Endothelial cell of umbilical vein (primary cell): ENCODE results near the gene GLOD5. TPM values are rescaled to one million over a fixed set of nuclear protein-coding genes. Genes with fewer than 3 reads are reported as not detected.

Source experiments
- BruUV-seq: library from RNA; stranded (reverse); fragments of 400-500 nt; replicated peaks from 2 replicates; lab custom pipeline; 2021; lab: Mats Ljungman, UMichigan
- CTCF ChIA-PET: fragments of 300-600, 350-600 bp; sonication (Branson Sonifier 250); formaldehyde crosslinking; loops from one replicate; lab custom pipeline; 2021; ENCODE audit warnings: antibody characterized with exemption, inconsistent platforms; lab: Charles Lee
- POLR2A ChIA-PET: fragments of 300-600, 350-600 bp; sonication (Branson Sonifier 250); formaldehyde crosslinking; loops from one replicate; lab custom pipeline; 2021; ENCODE audit warnings: antibody characterized with exemption, inconsistent platforms; lab: Charles Lee
- DNase-seq: peaks from one replicate; pipeline ENCODE4 v3.0.0-alpha.2; 2011; ENCODE audit warnings: low read depth, low spot score
- FAIRE-seq: peaks from 2 replicates; lab custom pipeline; 2011; peaks lifted over from hg19 to GRCh38; lab: Jason Lieb, UNC
- H2AFZ ChIP-seq: 2 replicates; pipeline ENCODE4 v1.6.0; 2012; ENCODE audit warnings: low read depth, low read length, control low read depth, inconsistent platforms
- H3K27ac ChIP-seq: 2 replicates; pipeline ENCODE4 v1.5.1; 2011; ENCODE audit warnings: low read depth, mild to moderate bottlenecking, control low read depth, low read length, moderate library complexity; ENCODE audit not compliant: insufficient read depth
- H3K27me3 ChIP-seq, 2 experiments: 2 replicates each; pipeline versions ENCODE4 v1.6.0 to v1.6.1; 2011; ENCODE audit warnings: low read length in 2 of 2, mixed read lengths in 1 of 2; ENCODE audit not compliant: control insufficient read depth in 2 of 2, insufficient read depth in 2 of 2
- H3K36me3 ChIP-seq, 2 experiments: 2 replicates in 1 of 2; 3 replicates in 1 of 2; pipeline ENCODE4 v1.5.1; 2011; ENCODE audit warnings: low read length in 2 of 2, mild to moderate bottlenecking in 1 of 2, moderate library complexity in 1 of 2; ENCODE audit not compliant: control insufficient read depth in 2 of 2, insufficient read depth in 2 of 2; ENCODE audit errors: extremely low read depth in 1 of 2
- H3K4me1 ChIP-seq: 3 replicates; pipeline ENCODE4 v1.5.1; 2011; ENCODE audit warnings: mild to moderate bottlenecking, low read length; ENCODE audit not compliant: control insufficient read depth, insufficient read depth; ENCODE audit errors: extremely low read depth
- H3K4me2 ChIP-seq: 2 replicates; pipeline ENCODE4 v1.6.1; 2011; ENCODE audit warnings: low read length, control low read depth, mixed read lengths; ENCODE audit not compliant: insufficient read depth
- H3K4me3 ChIP-seq, 3 experiments: fragments of 200-600 bp in 1 of 3; sonication (generic), shearing (Covaris generic) in 1 of 3; replicated peaks in 1 of 3; 2 replicates each; pipeline ENCODE4 v1.5.1; 2011 to 2016; ENCODE audit warnings: control low read depth in 3 of 3, low read length in 3 of 3, mild to moderate bottlenecking in 2 of 3, inconsistent platforms in 1 of 3, low read depth in 1 of 3, moderate library complexity in 1 of 3; ENCODE audit not compliant: insufficient read depth in 1 of 3
- H3K79me2 ChIP-seq: 2 replicates; pipeline ENCODE4 v1.6.0; 2012; ENCODE audit warnings: low read length, inconsistent platforms; ENCODE audit not compliant: control insufficient read depth, insufficient read depth
- H3K9ac ChIP-seq: replicated peaks from 2 replicates; pipeline ENCODE3; 2011; ENCODE audit warnings: low read length, control low read depth; ENCODE audit not compliant: insufficient read depth; ENCODE audit errors: extremely low read depth
- H3K9me1 ChIP-seq: replicated peaks from 3 replicates; pipeline ENCODE4 v1.6.0; 2011; ENCODE audit warnings: mild to moderate bottlenecking, low read length; ENCODE audit not compliant: control insufficient read depth, insufficient read depth; ENCODE audit errors: extremely low read depth
- H3K9me3 ChIP-seq: replicated peaks from 2 replicates; pipeline ENCODE4 v1.5.1; 2012; ENCODE audit warnings: low read length, inconsistent platforms; ENCODE audit not compliant: control insufficient read depth, insufficient read depth
- H4K20me1 ChIP-seq: replicated peaks from 2 replicates; pipeline ENCODE3; 2011; ENCODE audit warnings: mild to moderate bottlenecking, low read length; ENCODE audit not compliant: control insufficient read depth, insufficient read depth; ENCODE audit errors: extremely low read depth
- EZH2 ChIP-seq: IDR thresholded peaks from 2 replicates; pipeline ENCODE4 v1.6.1; 2012; ENCODE audit warnings: borderline replicate concordance, low read depth, mild to moderate bottlenecking, moderate library complexity, low read length, inconsistent platforms; ENCODE audit not compliant: severe bottlenecking
- FOS ChIP-seq: IDR thresholded peaks from 2 replicates; pipeline ENCODE4 v1.6.1; 2011; ENCODE audit warnings: mild to moderate bottlenecking, low read length, moderate library complexity, borderline replicate concordance; ENCODE audit not compliant: insufficient read depth
- GATA2 ChIP-seq: IDR thresholded peaks from 2 replicates; pipeline ENCODE4 v1.7.0; 2011; ENCODE audit warnings: low read depth, mild to moderate bottlenecking, moderate library complexity, mixed read lengths, low read length; ENCODE audit not compliant: insufficient read length, insufficient read depth
- JUN ChIP-seq: IDR thresholded peaks from 2 replicates; pipeline ENCODE4 v1.6.1; 2011; ENCODE audit warnings: borderline replicate concordance, low read depth; ENCODE audit not compliant: insufficient read length, insufficient read depth
- MYC ChIP-seq: IDR thresholded peaks from one replicate; pipeline ENCODE4 v1.6.1; 2011; ENCODE audit warnings: mild to moderate bottlenecking, low read depth, low read length
- POLR2A ChIP-seq: IDR thresholded peaks from 2 replicates; pipeline ENCODE4 v1.6.1; 2012; ENCODE audit warnings: low read depth, mild to moderate bottlenecking, control low read depth, low read length
- POLR2AphosphoS5 ChIP-seq: IDR thresholded peaks from 2 replicates; pipeline ENCODE4 v1.6.1; 2012; ENCODE audit warnings: low read depth, mild to moderate bottlenecking, control low read depth, low read length, moderate library complexity; ENCODE audit not compliant: insufficient read depth
- dilution Hi-C: fragments of 300-500 bp; cut with MboI; formaldehyde crosslinking; loops from one replicate; pipeline ENCODE4 v1.15.0; 2019; ENCODE audit warnings: low sequenced_read_pairs; ENCODE audit not compliant: extremely low pct_ligation_motif_present
- intact Hi-C: fragments of 100-400 bp; cut with micrococcal nuclease; formaldehyde crosslinking; loops from one replicate; pipeline ENCODE4 v1.10.0; 2022
- polyA plus RNA-seq, 4 experiments: library from polyadenylated mRNA; depleted of rRNA in 3 of 4; stranded (reverse) in 3 of 4; unstranded in 1 of 4; fragments of >200 nt; gene quantifications; 2 replicates each; pipeline versions ENCODE4 v1.2.1 to v1.2.3, GENCODE V29; 2011 to 2012; ENCODE audit warnings: missing spikeins in 1 of 4
- total RNA-seq: library from RNA; stranded (reverse); gene quantifications from 2 replicates; pipeline ENCODE4 v1.2.3, GENCODE V29; 2021
- TF ChIP-seq, protein P1 (sequence below): IDR thresholded peaks from 2 replicates; pipeline ENCODE4 v1.6.1; 2011; ENCODE audit not compliant: insufficient read depth, insufficient read length
- TF ChIP-seq, protein P2 (sequence below), 2 donors: IDR thresholded peaks; 1 replicate in 1 of 2; 2 replicates in 1 of 2; pipeline ENCODE4 v1.5.1; 2011; ENCODE audit warnings: low read length in 2 of 2, mild to moderate bottlenecking in 2 of 2, moderate library complexity in 2 of 2, control low read depth in 1 of 2, inconsistent platforms in 1 of 2, low read depth in 1 of 2; ENCODE audit not compliant: insufficient read depth in 1 of 2; ENCODE audit errors: extremely low read depth in 1 of 2

GLOD5 gene
- total and polyA plus RNA-seq, 2 donors (not counting 3 experiments of a cell fraction or from before 2014, with no cell fraction given), result not detected

DNA sequence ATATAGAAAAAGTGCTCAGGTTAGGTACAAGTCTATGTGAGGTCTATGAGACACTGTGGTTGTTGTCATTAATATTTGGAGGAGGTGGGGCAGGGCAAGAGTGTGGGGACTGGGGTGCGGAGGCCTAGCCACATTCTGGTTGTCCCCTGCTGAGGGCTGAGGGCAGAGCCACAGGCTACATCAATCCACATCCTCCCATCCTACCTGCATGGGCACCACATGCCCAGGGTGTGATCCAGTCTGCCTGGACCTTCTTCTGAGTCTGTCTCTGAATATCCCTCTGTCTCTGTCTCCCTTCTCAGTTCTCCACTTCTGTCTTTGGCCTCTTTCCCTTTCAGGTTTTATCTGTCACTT lies 23.6 kb downstream of the GLOD5 start:
- no peak for TF ChIP-seq JUN
- no peak for TF ChIP-seq POLR2AphosphoS5
- no peak for TF ChIP-seq GATA2
- no peak for TF ChIP-seq FOS
- TF ChIP-seq MYC, result no peak
- TF ChIP-seq, protein P1, sequence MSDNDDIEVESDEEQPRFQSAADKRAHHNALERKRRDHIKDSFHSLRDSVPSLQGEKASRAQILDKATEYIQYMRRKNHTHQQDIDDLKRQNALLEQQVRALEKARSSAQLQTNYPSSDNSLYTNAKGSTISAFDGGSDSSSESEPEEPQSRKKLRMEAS, result no peak
- TF ChIP-seq POLR2A, result no peak
- Histone ChIP-seq H3K9me1 (no peaks in the 10 kb centered on the region), H3K9ac (no peak overlapping the region), H3K36me3 (no peaks in the 10 kb centered on the region), H3K4me2 (no peak overlapping the region), H3K9me3 (no peaks in the 10 kb centered on the region), H3K4me3 (no peak overlapping the region), H3K27ac (no peak overlapping the region), H3K79me2 (no peaks in the 10 kb centered on the region), H2AFZ (no peak overlapping the region), H3K4me1 (no peaks in the 10 kb centered on the region), H3K27me3 (no peaks in the 10 kb centered on the region), H4K20me1 (no peaks in the 10 kb centered on the region)
- CTCF ChIA-PET, result interaction anchor here (0.6 kb wide), 1 partner anchor 83 kb away, joined by 3 read pairs; no protein-coding TSS in a partner anchor
- no peak for FAIRE-seq
- intact Hi-C loops (no loop called here), dilution Hi-C loops (no loop called here)
- BruUV-seq, result no TSS peak
- DNase-seq, result no peak
- POLR2A ChIA-PET, result no interaction called here

DNA sequence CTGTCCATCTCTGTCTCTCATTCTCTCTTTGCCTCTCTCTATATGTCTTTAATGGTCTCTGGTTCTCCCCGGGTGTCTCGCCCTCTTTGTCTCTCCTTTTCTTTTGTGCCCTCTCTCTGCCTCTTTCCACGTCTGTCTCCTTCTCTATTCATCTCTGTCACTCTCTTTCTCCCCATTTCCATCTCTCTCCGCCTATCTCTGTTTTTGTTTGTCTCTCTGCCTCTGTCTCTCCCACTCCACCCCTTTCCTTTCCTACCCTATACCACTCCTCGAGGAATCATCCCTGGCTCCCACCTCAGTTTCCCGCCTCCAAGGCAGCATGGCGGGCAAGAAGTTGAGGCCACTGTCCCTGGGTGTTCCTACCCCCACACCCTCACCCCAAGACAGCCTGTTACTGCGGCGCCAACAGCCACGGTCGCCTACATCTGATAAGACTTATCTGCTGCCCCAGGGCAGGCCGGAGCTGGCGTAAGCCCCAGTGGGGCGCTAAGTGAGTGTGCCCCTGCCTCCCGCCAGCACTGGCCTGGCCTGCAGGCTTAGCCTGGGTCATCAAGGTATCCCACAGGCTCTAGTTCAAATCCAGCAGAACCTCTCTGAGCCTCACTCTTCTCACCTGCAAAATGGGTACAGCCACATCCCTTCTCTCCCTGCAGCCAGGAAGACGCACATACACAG lies 24.1 kb downstream of the GLOD5 start:
- DNase-seq, result no peak
- no peak overlapping the region for H3K4me2 ChIP-seq
- no peak overlapping the region for H3K27ac ChIP-seq
- FAIRE-seq, result no peak
- no peak overlapping the region for H2AFZ ChIP-seq
- BruUV-seq, result no TSS peak
- H3K9me3 ChIP-seq, result no peaks in the 10 kb centered on the region
- no peaks in the 10 kb centered on the region for H3K36me3 ChIP-seq
- intact Hi-C loops, result no loop called here
- H3K4me1 ChIP-seq, result no peaks in the 10 kb centered on the region
- dilution Hi-C loops, result no loop called here
- CTCF ChIA-PET, result no interaction called here
- H3K79me2 ChIP-seq, result no peaks in the 10 kb centered on the region
- H3K27me3 ChIP-seq, result no peaks in the 10 kb centered on the region
- no peaks in the 10 kb centered on the region for H4K20me1 ChIP-seq
- no peak for TF ChIP-seq GATA2
- TF ChIP-seq, protein P2, sequence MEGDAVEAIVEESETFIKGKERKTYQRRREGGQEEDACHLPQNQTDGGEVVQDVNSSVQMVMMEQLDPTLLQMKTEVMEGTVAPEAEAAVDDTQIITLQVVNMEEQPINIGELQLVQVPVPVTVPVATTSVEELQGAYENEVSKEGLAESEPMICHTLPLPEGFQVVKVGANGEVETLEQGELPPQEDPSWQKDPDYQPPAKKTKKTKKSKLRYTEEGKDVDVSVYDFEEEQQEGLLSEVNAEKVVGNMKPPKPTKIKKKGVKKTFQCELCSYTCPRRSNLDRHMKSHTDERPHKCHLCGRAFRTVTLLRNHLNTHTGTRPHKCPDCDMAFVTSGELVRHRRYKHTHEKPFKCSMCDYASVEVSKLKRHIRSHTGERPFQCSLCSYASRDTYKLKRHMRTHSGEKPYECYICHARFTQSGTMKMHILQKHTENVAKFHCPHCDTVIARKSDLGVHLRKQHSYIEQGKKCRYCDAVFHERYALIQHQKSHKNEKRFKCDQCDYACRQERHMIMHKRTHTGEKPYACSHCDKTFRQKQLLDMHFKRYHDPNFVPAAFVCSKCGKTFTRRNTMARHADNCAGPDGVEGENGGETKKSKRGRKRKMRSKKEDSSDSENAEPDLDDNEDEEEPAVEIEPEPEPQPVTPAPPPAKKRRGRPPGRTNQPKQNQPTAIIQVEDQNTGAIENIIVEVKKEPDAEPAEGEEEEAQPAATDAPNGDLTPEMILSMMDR (IDR thresholded peaks at IDR 0.05; ENCODE audit: extremely low read depth in 1 of 2, insufficient read depth in 1 of 2, low read depth in 1 of 2, low read length in 2 of 2), result no peak
- TF ChIP-seq, protein P1, result no peak
- TF ChIP-seq POLR2AphosphoS5, result no peak
- no peak for TF ChIP-seq MYC
- TF ChIP-seq EZH2, result no peak
- POLR2A ChIA-PET, result no interaction called here
- H3K9me1 ChIP-seq, result no peaks in the 10 kb centered on the region
- no peak overlapping the region for H3K9ac ChIP-seq
- H3K4me3 ChIP-seq, result no peak overlapping the region
